ENCODE results near the gene ZNF598. TPM values are rescaled to one million over a fixed set of nuclear protein-coding genes. Genes with fewer than 3 reads are reported as not detected.

ZNF598 gene
- total RNA-seq, 1 donor from 2014 or later: 31.1 TPM

GRCh38 chr16:1981398-1981836 lies 28.2 kb downstream of the ZNF598 start, which contains the start of gene NOXO1:
Gene NOXO1 (minus strand): TSS chr16:1981469. CDS start chr16:1981179, 290 bp downstream.
- H3K9me3 ChIP-seq: no peaks in the 10 kb centered on the region
- DNase-seq (ENCODE audit: low spot score in 2 of 2): no peak
- peaks cover 10 to 16% of the 10 kb centered on the region in 2 donors for H3K4me1 ChIP-seq
- no peak within 1 kb of the TSS for H3K27ac ChIP-seq
- peaks cover 17% of the 10 kb centered on the region for H3K27me3 ChIP-seq
- no peak within 1 kb of the TSS for H3K4me3 ChIP-seq
- no peak for TF ChIP-seq CTCF (IDR thresholded peaks at IDR 0.05)
- peaks cover 34 to 37% of the 10 kb centered on the region in 2 donors for H3K36me3 ChIP-seq
- intact Hi-C loops (cut with DNase I): no loop called here

GRCh38 chr16:1980770-1981087 lies 28.9 kb downstream of the ZNF598 start:
- DNase-seq (ENCODE audit: low spot score in 2 of 2): no peak
- H3K27me3 ChIP-seq: peaks cover 17% of the 10 kb centered on the region
- peaks cover 10 to 16% of the 10 kb centered on the region in 2 donors for H3K4me1 ChIP-seq
- peaks cover 34 to 37% of the 10 kb centered on the region in 2 donors for H3K36me3 ChIP-seq
- intact Hi-C loops (cut with DNase I): no loop called here
- no peak overlapping the region for H3K27ac ChIP-seq
- no peak for TF ChIP-seq CTCF (IDR thresholded peaks at IDR 0.05)
- no peaks in the 10 kb centered on the region for H3K9me3 ChIP-seq
- no peak overlapping the region for H3K4me3 ChIP-seq

GRCh38 chr16:1980030-1980769 lies 29.4 kb downstream of the ZNF598 start:
- no peak overlapping the region for H3K4me3 ChIP-seq
- no peak for TF ChIP-seq CTCF (IDR thresholded peaks at IDR 0.05)
- DNase-seq (ENCODE audit: low spot score in 2 of 2): no peak
- H3K27ac ChIP-seq: no peak overlapping the region
- H3K27me3 ChIP-seq: peaks cover 17% of the 10 kb centered on the region
- H3K4me1 ChIP-seq: peaks cover 8 to 11% of the 10 kb centered on the region in 2 donors
- peaks cover 34 to 38% of the 10 kb centered on the region in 2 donors for H3K36me3 ChIP-seq
- H3K9me3 ChIP-seq: no peaks in the 10 kb centered on the region
- intact Hi-C loops (cut with DNase I): no loop called here

- peaks cover 4% of the 10 kb centered on the region in 2 donors for H3K4me1 ChIP-seq
- no peak for TF ChIP-seq CTCF (IDR thresholded peaks at IDR 0.05)
- no peaks in the 10 kb centered on the region for H3K9me3 ChIP-seq
- peaks cover 42 to 45% of the 10 kb centered on the region in 2 donors for H3K36me3 ChIP-seq
- peaks cover 17% of the 10 kb centered on the region for H3K27me3 ChIP-seq
- no peak overlapping the region for H3K27ac ChIP-seq
- DNase-seq (ENCODE audit: low spot score in 2 of 2): no peak
- no peak overlapping the region for H3K4me3 ChIP-seq
- intact Hi-C loops (cut with DNase I): no loop called here
Measured at GRCh38 chr16:1979271-1980029, 30.2 kb downstream of the ZNF598 start.

GRCh38 chr16:1978476-1979120 lies 31.0 kb downstream of the ZNF598 start:
- intact Hi-C loops (cut with DNase I): no loop called here
- Histone ChIP-seq H3K27ac (no peak overlapping the region), H3K9me3 (no peaks in the 10 kb centered on the region), H3K4me1 (peaks cover 4% of the 10 kb centered on the region in 2 donors), H3K36me3 (peaks cover 43 to 49% of the 10 kb centered on the region in 2 donors), H3K4me3 (no peak overlapping the region), H3K27me3 (peaks cover 17% of the 10 kb centered on the region)
- DNase-seq (ENCODE audit: low spot score in 2 of 2): no peak
- TF ChIP-seq CTCF (IDR thresholded peaks at IDR 0.05): no peak

Measured in ascending aorta (tissue), 2 donors.